ENCODE results near the gene RASA3. TPM values are rescaled to one million over a fixed set of nuclear protein-coding genes. Genes with fewer than 3 reads are reported as not detected.

RASA3 gene
- total and polyA plus RNA-seq, 2 of the 8 experiments (the other 6 are each of a cell fraction or from before 2014, with no cell fraction given) = 7.5 to 21.9 TPM

- H3K36me3 ChIP-seq (ENCODE audit: control insufficient read depth in 2 of 4, insufficient read depth in 4 of 4, low read length in 3 of 4) = no peaks in the 10 kb centered on the region
- H3K14ac ChIP-seq (ENCODE audit: insufficient read length) = no peak overlapping the region
- H4K5ac ChIP-seq (ENCODE audit: insufficient read length, low read depth, low read length) = no peak overlapping the region
- H3K79me1 ChIP-seq (ENCODE audit: low read depth, low read length) = peaks cover 2% of the 10 kb centered on the region; the same call in 1 of the 2 replicates
- H3K9ac ChIP-seq (replicated peaks in 1 of 4; ENCODE audit: extremely low read depth in 1 of 4, low read depth in 3 of 4, low read length in 3 of 4) = no peak overlapping the region
- H2AFZ ChIP-seq (ENCODE audit: low read length) = no peak overlapping the region
- H3K4me1 ChIP-seq (replicated peaks in 1 of 4; ENCODE audit: control insufficient read depth in 3 of 4, insufficient read depth in 4 of 4, low read length in 3 of 4) = peaks cover 0 to 5% (median 1%) of the 10 kb centered on the region in 4 experiments; a peak in 3 of 7 replicates
- H3K56ac ChIP-seq (replicated peaks; ENCODE audit: insufficient read length, low read depth, low read length) = no peak overlapping the region
- H2BK12ac ChIP-seq (ENCODE audit: low read depth, low read length) = no peak overlapping the region
- H4K20me1 ChIP-seq (replicated peaks in 1 of 2; ENCODE audit: control insufficient read depth in 1 of 2, insufficient read depth in 2 of 2, low read length in 2 of 2) = peaks cover 0 to 2% of the 10 kb centered on the region in 2 experiments
- no peak overlapping the region for H3K27ac ChIP-seq (ENCODE audit: low read depth, low read length)
- no peak overlapping the region for H3K4ac ChIP-seq (replicated peaks; ENCODE audit: insufficient read length, low read depth, low read length)
- H2BK120ac ChIP-seq (replicated peaks; ENCODE audit: low read depth, low read length) = no peak overlapping the region
- H3K18ac ChIP-seq (ENCODE audit: extremely low read depth, low read length) = no peak overlapping the region
- no peak overlapping the region for H3K23ac ChIP-seq (ENCODE audit: insufficient read length)
- ChIA-PET CTCF (ENCODE audit: partially characterized antibody) (interaction anchor here (1.8 to 2.2 kb wide), 2 partner anchors 27 to 39 kb away, joined by 4 to 6 read pairs; no protein-coding TSS in a partner anchor), POLR2A (ENCODE audit: partially characterized antibody) (no interaction called here)
- no peaks in the 10 kb centered on the region for H3K27me3 ChIP-seq (replicated peaks in 1 of 4; ENCODE audit: control insufficient read depth in 3 of 4, extremely low read depth in 1 of 4, insufficient read depth in 3 of 4, low read length in 3 of 4)
- H4K8ac ChIP-seq (ENCODE audit: extremely low read depth, insufficient read depth, low read length) = no peak overlapping the region
- no peak overlapping the region for H3K4me3 ChIP-seq (ENCODE audit: extremely low read depth in 1 of 4, insufficient read depth in 2 of 4, low read depth in 3 of 4, low read length in 4 of 4)
- DNase-seq (ENCODE audit: low read depth in 1 of 2, low spot score in 2 of 2) (no peak), FAIRE-seq (no peak)
- H3K23me2 ChIP-seq (ENCODE audit: low read depth, low read length) = no peaks in the 10 kb centered on the region
- no peak overlapping the region for H2BK15ac ChIP-seq (ENCODE audit: low read length)
- H2BK20ac ChIP-seq (ENCODE audit: low read length) = no peak overlapping the region
- no peaks in the 10 kb centered on the region for H3K79me2 ChIP-seq (ENCODE audit: control insufficient read depth in 1 of 2, insufficient read depth in 2 of 2, low read length in 2 of 2)
- H3K9me3 ChIP-seq (ENCODE audit: insufficient read depth in 2 of 2, low read depth in 1 of 2, low read length in 1 of 2) = no peaks in the 10 kb centered on the region; a peak in 1 of 4 replicates
- H2AK5ac ChIP-seq (ENCODE audit: low read depth, low read length) = no peak overlapping the region
- no peak overlapping the region for H2BK5ac ChIP-seq (ENCODE audit: low read depth, low read length)
- no peak overlapping the region for H4K91ac ChIP-seq (replicated peaks; ENCODE audit: insufficient read length, low read length)
- no peak overlapping the region for H3K4me2 ChIP-seq (ENCODE audit: insufficient read depth in 1 of 2, low read depth in 2 of 2, low read length in 2 of 2)
- 81% methylated on average over 10 of the region's 10 CpGs; no CpG with 5 or more reads in 1 of the 2 experiments for WGBS, 2 experiments (ENCODE audit: extremely low coverage in 1 of 2, insufficient coverage in 1 of 2, insufficient read length in 1 of 2, insufficient replicate concordance in 2 of 2, low coverage in 1 of 2, low lambda C conversion rate in 2 of 2, missing lambda C conversion rate in 1 of 2)
- TF ChIP-seq CEBPB (IDR thresholded peaks at IDR 0.05; ENCODE audit: low read depth, low read length) (no peak), KDM1A (IDR thresholded peaks at IDR 0.05; ENCODE audit: borderline replicate concordance, low read length) (no peak), SP4 (IDR thresholded peaks at IDR 0.05; ENCODE audit: low read length) (no peak), SRF (IDR thresholded peaks at IDR 0.05; ENCODE audit: low read depth, low read length) (no peak), NRF1 (IDR thresholded peaks at IDR 0.05; ENCODE audit: low read depth, low read length) (no peak), ASH2L (IDR thresholded peaks at IDR 0.05; ENCODE audit: low read length) (no peak), RNF2 (IDR thresholded peaks at IDR 0.05; ENCODE audit: borderline replicate concordance, low read depth, low read length, missing control alignments, poor library complexity, severe bottlenecking) (no peak), TAF7 (optimal IDR thresholded peaks at IDR 0.05; ENCODE audit: borderline replicate concordance, low read depth, low read length) (no peak), USF2 (IDR thresholded peaks at IDR 0.05; ENCODE audit: low read length) (no peak), HDAC2 (IDR thresholded peaks at IDR 0.05; ENCODE audit: borderline replicate concordance in 1 of 2, low read depth in 2 of 2, low read length in 2 of 2) (no peak), SIX5 (IDR thresholded peaks at IDR 0.05; ENCODE audit: low read depth, low read length) (no peak), CREB1 (IDR thresholded peaks at IDR 0.05) (no peak)
These were observed 61.0 kb downstream of the RASA3 start for GRCh38 chr13:114071410-114071809.
